Fibroblast of lung (primary cell): Measurements from ENCODE around the gene LAMA1.

Experiments
- EZH2 ChIP-seq: IDR thresholded peaks from 2 replicates; pipeline ENCODE4 v1.5.1; 2012; ENCODE audit warnings: low read length, control low read depth, mild to moderate bottlenecking; ENCODE audit errors: missing control alignments
- TF ChIP-seq, protein P1 (sequence below), 2 donors: IDR thresholded peaks in 1 of 2; conservative IDR thresholded peaks in 1 of 2; 1 replicate in 1 of 2; 2 replicates in 1 of 2; pipeline ENCODE4 v1.5.1; 2011 to 2012; ENCODE audit warnings: low read length in 2 of 2, control low read depth in 1 of 2, inconsistent platforms in 1 of 2, low read depth in 1 of 2, mild to moderate bottlenecking in 1 of 2

DNA sequence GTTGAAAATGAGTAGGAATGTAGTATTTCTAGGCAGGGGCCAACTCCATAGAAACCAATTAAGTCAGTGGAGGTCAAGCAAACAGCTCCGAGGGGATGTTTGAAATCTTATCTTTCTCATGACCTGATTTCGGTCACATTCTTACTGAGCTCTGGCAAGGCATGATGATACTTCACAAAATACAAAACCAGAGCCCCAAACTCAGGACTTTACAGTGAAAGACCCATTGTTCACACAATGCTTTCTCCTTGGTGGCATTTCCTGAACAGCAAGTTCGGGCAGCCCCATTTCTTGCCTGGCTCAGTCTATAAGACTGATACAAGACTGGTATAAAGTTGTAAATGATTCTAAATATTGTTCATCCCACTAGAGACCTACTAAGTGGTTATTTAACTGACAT is 53.3 kb downstream of the LAMA1 start:
- TF ChIP-seq, protein P1, sequence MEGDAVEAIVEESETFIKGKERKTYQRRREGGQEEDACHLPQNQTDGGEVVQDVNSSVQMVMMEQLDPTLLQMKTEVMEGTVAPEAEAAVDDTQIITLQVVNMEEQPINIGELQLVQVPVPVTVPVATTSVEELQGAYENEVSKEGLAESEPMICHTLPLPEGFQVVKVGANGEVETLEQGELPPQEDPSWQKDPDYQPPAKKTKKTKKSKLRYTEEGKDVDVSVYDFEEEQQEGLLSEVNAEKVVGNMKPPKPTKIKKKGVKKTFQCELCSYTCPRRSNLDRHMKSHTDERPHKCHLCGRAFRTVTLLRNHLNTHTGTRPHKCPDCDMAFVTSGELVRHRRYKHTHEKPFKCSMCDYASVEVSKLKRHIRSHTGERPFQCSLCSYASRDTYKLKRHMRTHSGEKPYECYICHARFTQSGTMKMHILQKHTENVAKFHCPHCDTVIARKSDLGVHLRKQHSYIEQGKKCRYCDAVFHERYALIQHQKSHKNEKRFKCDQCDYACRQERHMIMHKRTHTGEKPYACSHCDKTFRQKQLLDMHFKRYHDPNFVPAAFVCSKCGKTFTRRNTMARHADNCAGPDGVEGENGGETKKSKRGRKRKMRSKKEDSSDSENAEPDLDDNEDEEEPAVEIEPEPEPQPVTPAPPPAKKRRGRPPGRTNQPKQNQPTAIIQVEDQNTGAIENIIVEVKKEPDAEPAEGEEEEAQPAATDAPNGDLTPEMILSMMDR (conservative IDR thresholded peaks at IDR 0.05 in 1 of 2, IDR thresholded peaks at IDR 0.05 in 1 of 2; ENCODE audit: low read depth in 1 of 2, low read length in 2 of 2): no peak
- TF ChIP-seq EZH2: no peak
